A673 (cell line): Measurements from ENCODE around the gene ANGPTL2.

Experiments used
- EZH2 ChIP-seq: fragments of 200-600 bp; sonication (generic); IDR thresholded peaks from 2 replicates; pipeline ENCODE4 v1.6.1; 2017; ENCODE audit warnings: borderline replicate concordance, low read depth, mild to moderate bottlenecking, mixed read lengths, antibody characterized with exemption, low read length; ENCODE audit not compliant: poor library complexity, severe bottlenecking
- TF ChIP-seq, protein P1 (sequence below): fragments of 300-800, 200-600 bp; sonication (generic); conservative IDR thresholded peaks from 2 replicates; pipeline ENCODE4 v1.5.1; 2017; ENCODE audit warnings: low read depth, mild to moderate bottlenecking, antibody characterized with exemption, low read length, moderate library complexity, mixed read lengths

GRCh38 chr9:127159325-127159801 lies 36.9 kb upstream of the ANGPTL2 start:
- TF ChIP-seq, protein P1, sequence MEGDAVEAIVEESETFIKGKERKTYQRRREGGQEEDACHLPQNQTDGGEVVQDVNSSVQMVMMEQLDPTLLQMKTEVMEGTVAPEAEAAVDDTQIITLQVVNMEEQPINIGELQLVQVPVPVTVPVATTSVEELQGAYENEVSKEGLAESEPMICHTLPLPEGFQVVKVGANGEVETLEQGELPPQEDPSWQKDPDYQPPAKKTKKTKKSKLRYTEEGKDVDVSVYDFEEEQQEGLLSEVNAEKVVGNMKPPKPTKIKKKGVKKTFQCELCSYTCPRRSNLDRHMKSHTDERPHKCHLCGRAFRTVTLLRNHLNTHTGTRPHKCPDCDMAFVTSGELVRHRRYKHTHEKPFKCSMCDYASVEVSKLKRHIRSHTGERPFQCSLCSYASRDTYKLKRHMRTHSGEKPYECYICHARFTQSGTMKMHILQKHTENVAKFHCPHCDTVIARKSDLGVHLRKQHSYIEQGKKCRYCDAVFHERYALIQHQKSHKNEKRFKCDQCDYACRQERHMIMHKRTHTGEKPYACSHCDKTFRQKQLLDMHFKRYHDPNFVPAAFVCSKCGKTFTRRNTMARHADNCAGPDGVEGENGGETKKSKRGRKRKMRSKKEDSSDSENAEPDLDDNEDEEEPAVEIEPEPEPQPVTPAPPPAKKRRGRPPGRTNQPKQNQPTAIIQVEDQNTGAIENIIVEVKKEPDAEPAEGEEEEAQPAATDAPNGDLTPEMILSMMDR: 0 out of 2 replicates have a peak, but pooled peaks have one; percentile 25
- TF ChIP-seq EZH2: no peak
